ENCODE results near the gene HERC2.

Gene HERC2

DNA sequence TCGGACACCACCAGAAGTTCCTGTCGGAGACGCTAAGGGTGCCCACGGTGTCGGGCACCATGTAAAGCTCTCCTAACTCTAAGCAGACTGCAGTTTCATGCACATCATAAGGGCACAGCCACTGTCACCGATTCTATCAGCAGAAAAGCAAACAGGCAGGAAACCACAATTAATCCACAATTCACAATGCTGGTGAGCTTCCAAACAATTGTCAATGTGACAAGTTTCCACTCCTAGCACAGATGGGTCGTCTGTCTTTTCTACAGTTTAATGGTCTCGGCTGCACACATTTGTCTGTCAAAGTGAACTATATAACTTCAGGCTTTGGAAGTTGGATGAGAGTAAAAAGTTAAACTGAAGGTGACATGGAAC lies 214.1 kb downstream of the HERC2 start:
- DNase-seq: no peak

GRCh38 chr15:28107111-28107903 lies 214.7 kb downstream of the HERC2 start:
- DNase-seq: no peak

- no peak for DNase-seq
Measured at GRCh38 chr15:28106294-28107110, 215.5 kb downstream of the HERC2 start.

DNA sequence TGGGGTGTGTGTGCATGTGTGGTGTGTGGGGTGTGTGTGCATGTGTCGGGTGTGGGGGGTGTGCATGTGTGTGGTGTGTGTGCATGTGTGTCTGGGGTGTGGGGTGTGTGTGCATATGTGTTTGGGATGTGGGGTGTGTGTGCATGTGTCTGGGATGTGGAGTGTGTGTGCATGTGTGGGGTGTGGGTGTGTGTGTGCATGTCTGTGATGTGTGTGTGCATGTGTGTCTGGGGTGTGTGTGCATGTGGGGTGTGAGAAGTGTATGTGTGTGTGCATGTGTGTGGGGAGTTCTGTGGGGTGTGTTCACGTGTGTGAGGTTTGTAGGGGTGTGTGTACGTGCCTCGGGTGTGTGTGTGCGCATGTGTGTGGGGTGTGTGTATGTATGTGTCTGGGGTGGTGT lies 216.2 kb downstream of the HERC2 start:
- DNase-seq: no peak

GRCh38 chr15:28105224-28105791 lies 216.7 kb downstream of the HERC2 start:
- no peak for DNase-seq

DNA sequence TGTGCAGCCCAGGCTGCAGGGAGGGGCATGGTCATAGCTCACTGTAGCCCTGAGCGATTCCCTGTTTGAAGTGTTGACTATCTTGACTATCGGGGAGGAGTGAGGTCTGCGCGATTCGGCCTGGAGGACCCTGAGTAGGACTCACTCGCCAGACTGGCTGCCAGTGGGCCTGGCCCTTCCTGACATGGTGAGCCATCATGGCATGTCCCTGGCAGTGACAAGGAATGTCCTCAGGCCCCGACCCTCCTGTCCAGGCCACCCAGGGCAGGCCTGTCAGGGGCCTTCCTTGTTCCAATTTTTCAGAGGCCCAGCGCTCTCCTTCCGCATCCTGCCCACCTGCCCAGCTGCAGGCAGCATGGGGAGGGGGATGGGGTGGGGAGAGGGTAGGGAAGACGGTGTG lies 217.7 kb downstream of the HERC2 start:
- DNase-seq: no peak

GRCh38 chr15:28103831-28104230 lies 218.1 kb downstream of the HERC2 start:
- no peak for DNase-seq

GRCh38 chr15:28101983-28102441 lies 220.0 kb downstream of the HERC2 start:
- DNase-seq: no peak

GRCh38 chr15:28101201-28101600 lies 220.8 kb downstream of the HERC2 start:
- no peak for DNase-seq

- no peak for DNase-seq
Measured at GRCh38 chr15:28100516-28101195, 221.3 kb downstream of the HERC2 start.

GRCh38 chr15:28099555-28100140 lies 222.3 kb downstream of the HERC2 start:
- DNase-seq: no peak

DNA sequence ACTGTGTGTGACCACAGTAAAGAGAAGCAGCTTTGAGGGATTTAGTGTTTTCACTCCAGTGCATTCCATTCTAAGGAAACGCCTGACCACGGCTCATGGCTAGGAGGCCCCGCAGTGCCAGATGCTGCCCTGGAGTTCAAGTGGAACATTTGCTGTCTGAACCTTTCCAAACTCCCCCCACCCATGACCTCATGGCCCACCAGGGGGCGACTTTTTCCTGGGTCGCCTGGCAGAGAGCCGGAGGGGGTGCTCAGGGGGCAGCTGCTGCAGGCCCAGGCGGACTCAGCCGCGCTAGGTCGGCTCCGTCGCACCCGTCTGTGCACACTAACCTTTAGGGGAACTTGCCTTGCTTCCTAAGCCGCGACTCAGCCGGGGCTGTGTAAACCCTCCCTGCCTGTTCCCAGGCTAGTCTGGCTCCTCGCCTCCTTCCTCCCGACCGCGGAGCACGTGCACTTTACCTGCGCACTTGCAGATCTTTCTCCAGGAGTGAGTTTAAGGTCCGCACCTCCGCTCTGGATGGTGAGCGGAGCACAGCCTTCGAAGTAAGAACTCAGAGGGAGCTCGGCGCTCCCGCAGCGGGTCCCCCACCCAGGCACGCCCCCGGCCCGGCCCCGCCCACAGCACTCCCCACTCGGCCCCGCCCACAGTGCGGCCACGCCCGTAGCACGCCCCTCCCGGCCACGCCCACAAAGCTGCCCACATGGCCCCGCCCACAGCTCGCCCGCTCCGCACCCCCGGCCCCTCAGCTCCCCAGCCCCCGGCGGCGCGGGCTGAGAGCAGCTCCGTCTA lies 223.0 kb downstream of the HERC2 start, which contains the start of gene OCA2:
Gene OCA2 (minus strand): TSS at position 550 of the 789 bp plus-strand sequence. CDS start 17,441 bp downstream, outside the sequence.
- peak; percentile 91 for DNase-seq

- DNase-seq: no peak
Measured at GRCh38 chr15:28098360-28098765, 223.6 kb downstream of the HERC2 start.

GRCh38 chr15:28097656-28098359 lies 224.2 kb downstream of the HERC2 start:
- no peak for DNase-seq

- peak; percentile 64 for DNase-seq
Measured at GRCh38 chr15:28096670-28097431, 225.1 kb downstream of the HERC2 start.

DNA sequence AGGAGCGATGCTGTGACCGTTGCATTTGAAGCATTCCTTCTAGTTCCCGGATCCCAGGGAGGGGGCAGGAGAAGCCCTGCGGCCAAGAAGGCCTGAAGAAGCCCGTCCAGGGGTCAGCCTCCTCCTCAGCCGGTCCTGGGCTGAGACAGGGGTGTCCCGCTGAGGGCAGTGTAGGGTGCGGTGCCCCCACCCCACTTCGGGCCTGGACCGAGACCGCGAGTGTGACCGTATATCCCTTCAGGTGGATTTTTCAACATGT lies 225.6 kb downstream of the HERC2 start:
- DNase-seq: no peak

GRCh38 chr15:28094732-28095521 lies 227.1 kb downstream of the HERC2 start:
- DNase-seq: peak; percentile 82

DNA sequence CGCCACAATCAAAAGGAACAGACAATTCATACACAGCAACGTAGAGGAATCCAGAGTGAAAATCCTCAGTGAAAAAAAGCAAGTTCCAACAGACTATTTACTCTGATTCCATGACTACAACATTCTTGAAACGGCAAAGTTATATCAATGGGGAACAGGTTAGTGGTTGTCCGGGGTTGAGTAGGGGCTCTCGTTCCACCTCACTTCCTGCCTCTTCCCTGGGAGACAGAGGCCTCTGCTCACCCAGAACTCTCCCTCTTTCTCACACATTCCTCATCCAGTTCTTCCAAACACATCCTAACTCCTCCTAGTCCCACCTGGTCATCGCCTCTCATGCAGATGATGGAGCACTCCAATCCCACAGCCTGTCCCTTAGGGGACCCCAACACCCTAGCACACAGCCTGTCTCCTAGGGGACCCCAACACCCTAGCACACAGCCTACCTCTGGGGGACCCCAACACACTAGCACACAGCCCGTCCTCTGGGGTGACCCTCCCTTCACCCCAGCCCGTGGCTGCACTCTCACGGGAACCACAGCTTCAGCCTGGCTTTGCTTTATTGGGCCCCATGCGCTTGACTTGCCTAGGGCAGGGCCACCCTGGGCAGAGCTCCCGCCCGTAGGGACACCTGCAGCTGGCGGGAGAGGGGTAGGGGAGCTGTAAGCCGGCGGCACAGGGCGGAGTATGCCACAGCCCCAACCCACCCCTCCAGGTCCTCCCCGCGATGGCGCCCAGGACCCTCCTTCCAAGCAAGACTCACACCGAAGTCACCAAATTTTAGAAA lies 228.0 kb downstream of the HERC2 start:
- DNase-seq: peak; percentile 63

DNA sequence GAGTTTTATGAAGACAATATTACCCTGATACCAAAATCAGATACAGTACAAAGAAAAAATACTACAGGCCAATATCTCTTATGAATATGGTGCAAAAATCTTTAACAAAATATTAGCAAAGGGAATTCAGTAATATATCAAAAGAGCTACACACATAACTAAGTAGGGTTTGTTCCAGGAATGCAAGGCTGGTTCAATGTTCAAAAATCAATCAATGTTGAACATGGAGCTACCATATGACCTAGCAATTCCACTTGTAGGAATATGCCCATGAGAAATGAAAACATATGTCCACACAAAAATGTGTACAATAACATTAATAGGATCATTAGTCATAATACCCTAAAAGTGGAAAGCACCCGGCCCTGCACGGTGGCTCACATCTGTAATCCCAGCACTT lies 230.7 kb downstream of the HERC2 start:
- no peak for DNase-seq
